Measurements from ENCODE around the gene ERP44. TPM values are rescaled to one million over a fixed set of nuclear protein-coding genes. Genes with fewer than 3 reads are reported as not detected.

Gene ERP44
- total RNA-seq, 4 donors from 2014 or later, result 12.1 to 13.3 (median 12.7) TPM

GRCh38 chr9:99953861-99954507, 144.8 kb downstream of the ERP44 start:
- Histone ChIP-seq H3K36me3 (peaks cover 0 to 22% (median 10%) of the 10 kb centered on the region in 4 donors), H3K4me1 (no peaks in the 10 kb centered on the region), H3K4me3 (no peak overlapping the region), H3K9me3 (no peaks in the 10 kb centered on the region), H3K27me3 (no peaks in the 10 kb centered on the region), H3K27ac (replicated peaks in 1 of 4) (no peak overlapping the region)
- DNase-seq (ENCODE audit: extremely low spot score), result no peak
- intact Hi-C loops (cut with DNase I), result no loop called here
- WGBS, result 82% methylated on average over 3 of the region's 3 CpGs
- TF ChIP-seq POLR2A (IDR thresholded peaks at IDR 0.05; ENCODE audit: low read depth) (no peak), EP300 (IDR thresholded peaks at IDR 0.05) (no peak), CTCF (IDR thresholded peaks at IDR 0.05) (no peak), POLR2AphosphoS5 (IDR thresholded peaks at IDR 0.05) (no peak)

GRCh38 chr9:99948896-99949295, 149.9 kb downstream of the ERP44 start:
- no peak overlapping the region for H3K27ac ChIP-seq (replicated peaks in 1 of 4)
- H3K4me1 ChIP-seq, result peaks cover 0 to 6% (median 0%) of the 10 kb centered on the region in 4 donors
- DNase-seq (ENCODE audit: extremely low spot score), result no peak
- no peak for TF ChIP-seq POLR2AphosphoS5 (IDR thresholded peaks at IDR 0.05)
- TF ChIP-seq POLR2A (IDR thresholded peaks at IDR 0.05; ENCODE audit: low read depth), result no peak
- TF ChIP-seq EP300 (IDR thresholded peaks at IDR 0.05), result no peak
- TF ChIP-seq CTCF (IDR thresholded peaks at IDR 0.05), result no peak
- no peak overlapping the region for H3K4me3 ChIP-seq
- no peaks in the 10 kb centered on the region for H3K27me3 ChIP-seq
- intact Hi-C loops (cut with DNase I), result no loop called here
- no peaks in the 10 kb centered on the region for H3K9me3 ChIP-seq
- peaks cover 0 to 17% (median 10%) of the 10 kb centered on the region in 4 donors for H3K36me3 ChIP-seq

GRCh38 chr9:99948482-99948881, 150.3 kb downstream of the ERP44 start:
- DNase-seq (ENCODE audit: extremely low spot score), result no peak
- intact Hi-C loops (cut with DNase I), result no loop called here
- H3K27ac ChIP-seq (replicated peaks in 1 of 4), result no peak overlapping the region
- no peak for TF ChIP-seq POLR2AphosphoS5 (IDR thresholded peaks at IDR 0.05)
- no peak for TF ChIP-seq POLR2A (IDR thresholded peaks at IDR 0.05; ENCODE audit: low read depth)
- TF ChIP-seq EP300 (IDR thresholded peaks at IDR 0.05), result no peak
- no peak for TF ChIP-seq CTCF (IDR thresholded peaks at IDR 0.05)
- H3K9me3 ChIP-seq, result no peaks in the 10 kb centered on the region
- H3K27me3 ChIP-seq, result no peaks in the 10 kb centered on the region
- H3K4me1 ChIP-seq, result peaks cover 0 to 6% (median 0%) of the 10 kb centered on the region in 4 donors
- H3K4me3 ChIP-seq, result no peak overlapping the region
- WGBS, result 80% methylated on average over 2 of the region's 2 CpGs
- peaks cover 0 to 17% (median 10%) of the 10 kb centered on the region in 4 donors for H3K36me3 ChIP-seq

GRCh38 chr9:99947395-99947794, 151.4 kb downstream of the ERP44 start:
- 80% methylated on average over 3 of the region's 3 CpGs for WGBS
- H3K4me1 ChIP-seq, result peaks cover 0 to 6% (median 0%) of the 10 kb centered on the region in 4 donors
- H3K36me3 ChIP-seq, result peaks cover 0 to 17% (median 10%) of the 10 kb centered on the region in 4 donors
- TF ChIP-seq POLR2AphosphoS5 (IDR thresholded peaks at IDR 0.05) (no peak), CTCF (IDR thresholded peaks at IDR 0.05) (no peak), EP300 (IDR thresholded peaks at IDR 0.05) (no peak), POLR2A (IDR thresholded peaks at IDR 0.05; ENCODE audit: low read depth) (no peak)
- intact Hi-C loops (cut with DNase I), result no loop called here
- H3K4me3 ChIP-seq, result no peak overlapping the region
- H3K9me3 ChIP-seq, result no peaks in the 10 kb centered on the region
- no peak overlapping the region for H3K27ac ChIP-seq (replicated peaks in 1 of 4)
- DNase-seq (ENCODE audit: extremely low spot score), result no peak
- no peaks in the 10 kb centered on the region for H3K27me3 ChIP-seq

Measured in esophagus muscularis mucosa (tissue), 4 donors.